Ramos (cell line): ENCODE results near the gene LOC128125822.

Experiments used
- in situ Hi-C: fragments of 300-500 bp; cut with MboI; formaldehyde crosslinking; loops from one replicate; pipeline ENCODE4 v1.14.3; 2022; ENCODE audit warnings: low sequenced_read_pairs; ENCODE audit not compliant: unreplicated experiment

Gene LOC128125822

GRCh38 chr6:63553900-63554299 is 18.4 kb upstream of the LOC128125822 start:
- in situ Hi-C loops = no loop called here

- in situ Hi-C loops = no loop called here
Observed at GRCh38 chr6:63554782-63555181, 17.5 kb upstream of the LOC128125822 start.

- in situ Hi-C loops = no loop called here
Observed at GRCh38 chr6:63556369-63556768, 15.9 kb upstream of the LOC128125822 start.

- in situ Hi-C loops = no loop called here
Observed at GRCh38 chr6:63558278-63558677, 14.0 kb upstream of the LOC128125822 start.

GRCh38 chr6:63560801-63561287 is 11.4 kb upstream of the LOC128125822 start:
- in situ Hi-C loops = no loop called here

- in situ Hi-C loops = no loop called here
Observed at GRCh38 chr6:63561288-63561687, 11.0 kb upstream of the LOC128125822 start.

- in situ Hi-C loops = no loop called here
Observed at GRCh38 chr6:63563235-63563634, 9.0 kb upstream of the LOC128125822 start.

GRCh38 chr6:63565058-63565726 is 7.1 kb upstream of the LOC128125822 start:
- in situ Hi-C loops = no loop called here

- in situ Hi-C loops = no loop called here
Observed at GRCh38 chr6:63565727-63566596, 6.3 kb upstream of the LOC128125822 start.

- in situ Hi-C loops = no loop called here
Observed at GRCh38 chr6:63567966-63568365, 4.3 kb upstream of the LOC128125822 start.

GRCh38 chr6:63571361-63572043 is 778 bp upstream of the LOC128125822 start:
- in situ Hi-C loops = no loop called here

GRCh38 chr6:63572747-63573075 is 431 bp downstream of the LOC128125822 start:
- in situ Hi-C loops = no loop called here

- in situ Hi-C loops = no loop called here
Observed at GRCh38 chr6:63573076-63573898, 1.0 kb downstream of the LOC128125822 start.

GRCh38 chr6:63573899-63574553 is 1.7 kb downstream of the LOC128125822 start:
- in situ Hi-C loops = no loop called here

- in situ Hi-C loops = no loop called here
Observed at GRCh38 chr6:63574554-63574900, 2.2 kb downstream of the LOC128125822 start.

- in situ Hi-C loops = no loop called here
Observed at GRCh38 chr6:63576147-63576772, 4.0 kb downstream of the LOC128125822 start.

GRCh38 chr6:63576985-63577712 is 4.9 kb downstream of the LOC128125822 start:
- in situ Hi-C loops = no loop called here

GRCh38 chr6:63578757-63579156 is 6.5 kb downstream of the LOC128125822 start:
- in situ Hi-C loops = no loop called here
